HL-60/S4 treated with retinoic acid at 250 ng/mL for 4 days and 3 days (cell line): ENCODE data around the gene METRNL.

Experiments
- in situ Hi-C: fragments of 300-500 bp; cut with MboI; formaldehyde crosslinking; loops from 2 replicates; pipeline ENCODE4 v1.7.0; 2022; ENCODE audit warnings: low sequenced_read_pairs

The METRNL gene

DNA sequence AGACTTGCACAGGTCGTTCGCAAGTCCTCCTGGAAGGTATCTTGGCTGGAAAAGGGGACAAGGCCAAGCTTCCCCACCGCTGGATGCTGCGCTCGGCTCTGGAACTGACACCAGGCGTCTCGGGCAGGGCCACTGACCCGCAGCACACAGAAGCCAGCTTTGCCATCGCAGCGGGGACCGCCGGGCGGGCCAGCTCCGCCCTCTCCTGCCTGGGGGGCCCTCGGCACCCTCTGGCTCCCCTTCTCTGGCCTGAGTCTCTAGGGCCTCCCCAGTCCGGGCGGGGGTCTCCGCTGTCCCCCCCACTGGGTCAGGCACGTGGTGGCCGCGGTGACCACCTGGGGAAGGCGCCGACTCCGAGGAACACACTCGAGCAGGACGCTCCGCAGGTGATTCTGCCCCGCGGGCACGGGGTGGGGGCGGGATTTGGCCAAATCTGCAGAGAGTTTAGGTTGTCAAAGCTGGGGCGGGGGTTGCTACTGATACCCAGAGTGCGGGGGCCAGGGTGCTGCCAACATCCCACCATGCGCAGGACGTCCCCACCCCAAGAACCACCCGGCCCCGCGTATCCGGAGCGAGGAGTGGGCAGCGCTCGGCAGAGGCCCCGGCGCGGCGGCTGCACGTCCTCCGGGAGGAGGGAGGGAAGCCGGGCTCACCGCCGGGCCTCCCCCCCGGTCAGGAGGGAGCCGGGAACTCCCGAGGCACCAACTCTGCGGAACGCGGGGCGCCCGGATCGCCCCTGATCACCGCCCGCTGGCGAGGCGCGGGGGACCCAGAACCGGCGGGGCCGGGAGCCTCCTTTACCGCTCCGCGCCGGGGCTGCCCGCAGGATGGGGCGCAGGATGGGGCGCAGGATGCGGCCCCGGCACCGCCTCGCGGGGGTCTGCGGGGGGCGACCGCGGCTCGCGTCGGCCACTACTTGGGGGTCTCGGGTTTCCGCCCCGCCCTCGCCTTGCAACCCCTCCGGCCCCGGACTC, 744 bp upstream of the METRNL start:
- in situ Hi-C loops = no loop called here

DNA sequence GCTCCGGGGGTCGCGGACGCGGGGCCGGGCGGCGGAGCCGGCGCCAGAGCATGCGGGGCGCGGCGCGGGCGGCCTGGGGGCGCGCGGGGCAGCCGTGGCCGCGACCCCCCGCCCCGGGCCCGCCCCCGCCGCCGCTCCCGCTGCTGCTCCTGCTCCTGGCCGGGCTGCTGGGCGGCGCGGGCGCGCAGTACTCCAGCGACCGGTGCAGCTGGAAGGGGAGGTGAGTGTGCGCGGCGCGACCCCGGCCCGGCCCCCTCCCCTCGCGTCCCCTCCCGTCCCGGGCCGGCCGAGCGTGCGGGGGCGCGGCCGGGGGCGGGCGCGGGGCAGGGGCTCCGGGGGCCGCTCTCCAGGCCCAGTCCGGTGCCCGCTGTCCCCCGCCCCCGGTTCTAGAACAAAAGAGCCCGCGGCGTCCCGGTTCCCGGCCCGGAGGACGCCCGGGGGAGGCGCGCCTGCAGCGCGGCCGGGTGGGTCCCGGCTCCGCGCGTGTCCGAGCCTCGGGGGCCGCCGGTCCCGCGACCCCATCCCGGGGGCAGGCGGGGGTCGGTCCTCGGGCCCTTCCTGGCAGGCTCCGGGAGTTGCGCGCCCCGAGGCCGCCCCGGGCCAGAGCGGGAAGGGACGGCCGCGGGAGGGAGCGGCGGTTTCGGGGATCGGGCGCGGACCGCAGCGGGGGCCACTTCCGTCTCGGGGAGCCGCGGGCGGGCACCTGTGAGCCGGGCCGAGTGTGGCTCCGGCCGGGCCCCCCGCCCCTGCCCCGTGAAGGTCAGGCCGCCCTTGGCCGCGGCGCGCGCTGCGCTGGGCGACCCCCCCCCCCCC, 563 bp downstream of the METRNL start:
- in situ Hi-C loops = no loop called here

DNA sequence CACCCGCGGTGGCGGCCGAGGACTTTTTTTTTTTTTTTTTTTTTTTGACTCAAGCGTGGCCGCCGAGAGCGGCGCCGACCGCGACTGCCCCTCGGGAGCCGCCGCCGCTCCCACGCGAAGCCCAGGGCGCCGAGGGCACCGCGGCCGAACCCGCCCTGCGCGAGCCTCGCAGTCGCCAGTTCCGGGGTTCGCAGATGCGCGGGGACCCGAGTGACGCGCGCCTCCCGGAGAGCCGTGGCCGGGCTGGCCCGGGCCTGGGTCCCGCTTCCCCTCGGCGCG, 1.1 kb downstream of the METRNL start:
- in situ Hi-C loops = no loop called here

DNA sequence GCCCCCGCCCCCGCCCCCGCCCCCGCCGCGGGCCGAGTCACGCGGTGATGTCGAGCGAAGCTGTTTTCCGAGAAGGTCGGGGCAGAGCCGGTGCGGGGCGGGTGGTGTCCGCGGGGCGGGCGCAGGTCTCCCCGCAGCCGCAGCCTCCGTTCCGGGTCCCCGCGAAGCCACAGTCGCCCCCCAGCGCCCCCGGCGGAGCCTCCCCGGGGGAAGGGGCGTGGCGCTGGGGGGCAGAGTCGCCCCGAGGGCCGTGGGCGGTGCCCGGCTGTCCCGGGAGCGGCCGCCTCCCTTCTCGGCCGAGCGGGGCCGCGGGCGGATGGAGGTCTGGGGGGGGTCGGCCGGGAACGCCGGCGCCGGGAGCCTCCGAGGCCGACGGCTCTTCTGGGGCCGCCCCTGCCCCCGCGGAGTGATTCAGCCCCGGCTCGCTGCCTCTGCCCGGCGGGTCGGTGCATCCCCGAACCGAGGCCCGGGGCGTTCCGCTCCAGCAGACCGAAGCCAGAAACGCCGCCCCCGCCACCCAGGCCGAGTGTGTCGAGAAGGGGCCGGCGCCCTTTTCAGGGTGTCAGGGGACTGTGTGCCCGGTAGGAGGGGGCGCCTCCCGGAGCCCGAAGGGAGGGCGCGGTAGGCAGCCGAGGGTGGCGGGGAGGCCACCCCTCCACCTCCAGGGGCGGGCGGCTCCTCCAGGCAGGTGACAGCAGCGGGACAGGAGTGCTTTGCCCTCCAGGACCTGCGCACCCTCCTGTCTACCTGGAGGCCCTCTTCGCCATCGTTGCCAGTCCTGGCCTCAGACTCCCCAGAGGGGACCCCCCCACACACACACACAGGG, 1.7 kb downstream of the METRNL start:
- in situ Hi-C loops = no loop called here

DNA sequence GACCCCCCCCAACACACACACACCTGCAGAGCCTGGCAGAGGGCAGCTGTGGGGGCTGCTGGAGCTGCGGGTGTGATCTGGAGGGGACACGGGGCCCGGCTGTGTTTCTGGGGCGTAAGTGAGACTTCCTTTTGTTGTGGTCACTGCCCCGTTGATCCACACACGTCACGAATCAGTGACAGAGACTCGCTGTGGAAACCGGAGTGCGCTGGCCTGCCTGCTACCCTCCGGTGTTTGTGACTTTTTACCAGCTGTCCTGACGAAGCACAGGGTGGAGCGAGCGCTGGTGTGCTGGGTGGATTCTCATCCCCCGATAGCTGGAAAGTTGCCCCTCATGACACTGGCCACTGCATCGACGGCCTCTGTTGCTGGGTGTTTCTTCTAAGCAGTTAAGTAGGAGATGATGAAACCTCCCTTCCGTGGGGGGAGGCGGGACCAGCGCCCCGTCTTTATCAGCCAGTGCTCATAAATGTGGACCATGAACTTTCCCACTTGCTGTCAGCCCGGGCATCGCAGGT, 2.3 kb downstream of the METRNL start:
- in situ Hi-C loops = no loop called here

DNA sequence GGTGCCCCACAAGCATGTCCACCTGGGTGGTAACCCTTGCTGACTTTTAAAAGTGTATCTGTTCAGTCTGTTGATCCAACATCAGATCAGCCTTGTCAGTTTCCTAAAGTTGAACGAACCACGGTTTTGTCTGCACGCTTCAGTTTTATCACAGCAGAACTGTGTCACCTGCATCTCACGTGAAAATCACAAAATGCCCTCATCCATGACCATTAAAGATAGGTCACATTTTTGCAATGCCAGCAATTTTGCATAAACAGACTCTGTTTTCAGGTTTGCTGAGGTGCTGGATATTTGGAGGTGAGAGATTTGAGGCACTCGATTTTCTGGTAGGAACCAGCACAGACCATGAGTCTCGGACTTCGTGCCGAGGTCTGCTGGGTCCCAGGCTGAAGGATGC, 3.0 kb downstream of the METRNL start:
- in situ Hi-C loops = no loop called here

DNA sequence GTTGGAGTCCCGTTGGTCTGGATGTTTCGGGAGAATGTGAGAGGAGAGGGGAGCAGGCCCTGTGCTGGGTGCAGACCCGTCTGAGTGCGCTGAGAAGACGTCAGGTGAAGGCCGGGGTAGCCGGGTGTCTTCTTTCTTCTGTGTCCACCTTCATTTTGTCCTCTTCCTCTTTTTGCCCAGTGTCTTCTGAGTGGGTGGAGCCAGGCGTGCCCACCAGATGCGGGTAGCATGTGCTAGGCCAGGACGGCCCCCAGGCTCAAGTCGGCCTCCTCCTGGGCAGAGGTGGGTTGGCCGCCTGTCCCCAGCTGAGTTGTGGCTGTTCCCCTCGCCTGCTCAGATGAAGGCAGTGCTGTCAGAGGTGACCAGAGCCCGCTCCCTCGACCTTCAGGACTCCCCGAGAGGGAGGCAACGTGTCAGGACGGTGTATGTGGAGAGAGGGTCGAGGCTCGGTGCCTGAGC, 3.5 kb downstream of the METRNL start:
- in situ Hi-C loops = no loop called here

DNA sequence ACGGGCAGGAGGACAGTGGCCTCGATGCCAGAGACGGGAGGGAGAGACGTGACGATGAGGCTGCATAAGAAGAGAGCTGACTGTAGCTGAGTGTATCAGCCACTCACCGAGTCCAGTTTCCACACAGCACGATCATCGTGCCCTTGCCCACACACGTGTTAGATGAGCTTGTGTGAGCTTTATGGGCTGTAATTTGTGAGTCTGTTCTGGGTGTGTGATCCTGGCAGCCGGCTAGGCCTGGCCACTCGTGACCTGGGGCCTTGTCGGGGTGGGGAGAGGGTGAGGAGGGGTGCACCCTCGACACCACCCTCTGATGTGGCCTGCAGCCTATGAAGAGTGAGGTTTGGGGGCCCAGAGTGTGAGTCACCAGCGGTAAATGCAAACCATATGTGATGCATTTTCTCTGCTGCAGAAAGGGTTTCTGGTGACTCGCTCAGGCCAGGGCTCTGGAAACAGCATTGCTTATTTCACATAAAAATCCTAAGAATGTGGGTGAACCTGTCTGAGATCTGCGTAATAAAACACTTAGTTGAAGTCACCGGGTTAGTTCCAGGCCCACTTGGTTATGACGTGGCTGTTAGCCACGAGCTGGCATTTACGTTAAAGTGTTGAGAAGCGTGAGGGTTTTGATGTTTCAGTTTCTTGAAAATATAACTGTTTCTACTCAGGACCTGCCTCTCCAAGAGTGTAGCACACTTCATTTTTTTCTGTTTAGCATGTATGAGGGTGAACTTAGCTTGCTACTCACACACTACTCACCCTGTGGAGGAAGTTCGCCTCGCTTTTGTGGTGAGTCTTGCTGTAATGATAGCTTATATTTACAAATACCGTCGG, 4.2 kb downstream of the METRNL start:
- in situ Hi-C loops = no loop called here

DNA sequence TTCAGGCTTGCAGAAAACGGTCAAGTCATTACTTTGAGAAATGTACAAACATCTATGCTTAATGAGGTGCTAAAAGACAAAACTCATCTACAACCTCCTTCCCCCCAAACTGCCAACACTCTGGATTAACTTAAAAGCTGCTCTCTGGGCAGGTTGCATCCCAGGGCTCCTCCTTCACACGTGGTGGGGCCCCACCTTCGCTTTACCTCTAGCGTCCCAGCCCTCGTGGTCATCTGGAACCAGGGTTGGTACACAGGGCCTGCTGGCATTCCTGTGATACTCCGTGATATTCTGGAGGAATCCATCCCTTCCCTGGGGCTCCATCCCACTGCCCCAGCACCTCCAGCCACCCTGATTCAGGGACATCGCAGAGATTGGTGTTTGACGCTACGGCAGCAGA, 4.8 kb downstream of the METRNL start:
- in situ Hi-C loops = no loop called here

DNA sequence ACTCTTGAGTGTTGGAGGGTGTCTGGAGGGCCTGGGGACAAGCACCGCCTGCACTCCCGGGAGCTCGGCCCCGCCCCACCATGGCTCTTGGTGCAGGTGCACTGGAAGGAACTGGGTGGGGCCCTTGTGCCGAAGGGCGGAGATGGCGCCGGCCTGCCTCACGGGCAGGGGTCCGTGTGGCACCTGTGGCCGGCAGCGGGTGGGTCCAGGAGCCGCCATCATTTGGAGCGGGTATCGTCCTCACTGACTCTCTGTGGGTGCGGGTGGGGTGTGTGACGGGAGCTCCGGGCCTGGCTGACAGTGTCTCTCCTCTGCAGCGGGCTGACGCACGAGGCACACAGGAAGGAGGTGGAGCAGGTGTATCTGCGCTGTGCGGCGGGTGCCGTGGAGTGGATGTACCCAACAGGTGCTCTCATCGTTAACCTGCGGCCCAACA, 5.2 kb downstream of the METRNL start:
- in situ Hi-C loops = no loop called here

DNA sequence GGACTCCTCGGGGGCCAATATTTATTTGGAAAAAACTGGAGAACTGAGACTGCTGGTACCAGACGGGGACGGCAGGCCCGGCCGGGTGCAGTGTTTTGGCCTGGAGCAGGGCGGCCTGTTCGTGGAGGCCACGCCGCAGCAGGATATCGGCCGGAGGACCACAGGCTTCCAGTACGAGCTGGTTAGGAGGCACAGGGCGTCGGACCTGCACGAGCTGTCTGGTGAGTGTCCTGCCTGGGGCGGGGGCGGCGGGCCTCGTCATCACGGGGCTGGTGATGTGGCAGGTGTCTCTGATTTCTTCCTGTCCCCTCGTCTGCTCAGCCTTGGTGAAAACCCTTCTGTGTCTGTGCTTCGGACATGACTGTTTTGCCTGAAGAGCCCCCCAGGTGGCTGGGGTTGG, 5.7 kb downstream of the METRNL start:
- in situ Hi-C loops = no loop called here

DNA sequence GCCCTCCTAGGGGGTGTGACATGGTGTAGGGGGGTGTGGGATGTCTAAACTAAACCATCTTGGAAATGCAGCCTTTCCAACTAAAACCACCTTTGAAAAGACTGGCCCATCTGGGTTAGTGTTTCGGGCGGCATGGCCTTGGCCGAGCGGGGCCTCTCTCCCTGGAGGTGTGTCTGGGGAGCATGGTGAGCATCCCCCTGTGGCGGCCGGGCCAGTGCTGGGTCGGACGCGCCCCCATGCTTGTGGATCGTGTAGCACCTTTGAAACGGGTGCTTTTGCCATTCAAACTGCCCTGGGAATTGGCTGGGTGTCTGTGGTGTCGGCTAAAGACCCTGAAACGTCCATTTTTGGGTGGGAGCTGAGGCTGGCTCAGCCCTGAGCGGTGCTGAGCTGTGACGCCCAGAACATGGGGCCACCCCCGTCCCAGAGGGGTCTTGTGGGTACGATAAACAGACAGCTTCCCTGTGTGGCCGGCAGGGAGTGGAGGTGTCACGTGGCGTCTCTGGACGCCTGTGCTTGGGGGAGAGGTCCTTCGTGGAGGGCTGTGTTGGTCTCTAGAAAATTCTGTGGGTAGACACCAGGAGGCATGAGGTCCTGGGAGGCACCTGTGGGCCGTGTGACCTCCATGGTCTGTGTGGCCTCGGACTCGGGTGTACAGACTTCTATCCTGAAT, 6.3 kb downstream of the METRNL start:
- in situ Hi-C loops = no loop called here

DNA sequence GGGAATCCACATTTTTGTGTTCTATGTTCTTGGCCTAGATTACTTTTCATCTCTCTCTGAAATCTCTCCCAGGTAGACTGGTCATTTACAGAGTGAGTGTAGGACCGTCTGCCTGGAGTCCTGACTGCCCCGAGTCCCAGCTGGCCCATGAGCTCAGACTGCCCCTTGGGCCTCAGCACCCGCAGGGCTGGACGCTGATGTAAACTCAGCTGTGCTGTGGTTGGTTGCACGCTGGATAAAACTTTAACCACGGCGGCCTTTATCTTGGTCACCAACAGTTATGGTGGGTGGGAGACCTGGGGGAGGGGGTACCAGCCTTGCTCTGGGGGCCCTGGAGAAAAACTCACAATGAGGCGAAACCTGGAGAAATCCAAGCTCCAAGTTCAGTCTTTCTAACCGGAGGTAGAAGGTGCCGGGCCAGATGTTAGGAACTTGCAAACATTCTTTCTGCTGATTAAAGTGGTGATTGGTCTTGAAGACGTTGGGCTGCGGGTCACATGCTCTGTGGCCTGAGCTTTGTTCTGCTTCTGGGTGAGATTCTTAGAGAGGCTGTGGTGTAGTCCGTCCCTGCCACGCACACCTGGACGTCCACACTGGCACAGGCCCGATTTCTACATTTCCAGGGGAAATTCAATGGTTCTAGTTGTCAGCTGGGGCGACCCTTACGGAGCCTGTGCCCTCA, 6.9 kb downstream of the METRNL start:
- in situ Hi-C loops = no loop called here

DNA sequence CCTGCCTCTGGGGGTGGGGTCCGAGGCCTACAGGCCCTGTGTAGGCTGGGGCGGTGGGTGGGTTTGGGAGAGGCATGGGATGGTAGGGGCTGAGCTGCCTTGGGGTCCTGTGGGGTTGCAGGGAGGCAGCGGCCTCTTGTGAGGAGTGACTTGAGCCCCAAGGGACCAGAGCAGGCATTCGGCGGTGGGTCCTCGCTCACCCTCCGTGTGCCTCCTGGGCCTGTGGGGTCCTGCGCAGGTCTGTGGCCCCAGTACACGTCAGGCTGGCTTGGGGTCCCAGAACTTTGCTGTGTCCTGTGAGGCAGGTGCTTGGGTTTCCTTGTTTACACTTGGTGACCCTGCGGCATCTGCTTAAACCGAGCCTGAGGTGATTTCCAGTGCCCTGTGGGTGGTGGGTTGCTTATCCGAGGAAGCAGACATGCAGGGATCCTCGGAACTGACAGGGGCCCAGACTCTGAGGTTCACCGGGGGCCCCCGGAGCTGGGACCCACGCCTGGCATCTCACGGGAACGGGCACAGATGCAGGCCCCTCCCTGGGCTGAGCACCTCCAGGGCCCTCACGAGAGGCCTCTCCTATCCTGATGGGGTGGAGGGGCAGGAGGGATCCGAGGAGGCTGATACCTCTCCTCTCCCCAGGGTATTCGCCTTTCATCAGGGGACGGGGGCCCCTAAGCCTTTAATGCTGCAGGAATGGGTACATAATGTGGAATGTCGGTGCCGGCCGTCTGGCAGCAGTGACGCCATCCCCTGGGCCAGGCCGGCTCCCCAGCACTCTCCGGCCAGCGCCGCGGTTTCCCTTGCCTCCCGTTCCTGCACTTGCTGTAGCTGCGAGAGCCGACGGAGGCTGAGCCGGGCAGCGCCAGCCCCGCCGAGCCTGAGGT, 7.7 kb downstream of the METRNL start:
- in situ Hi-C loops = no loop called here

DNA sequence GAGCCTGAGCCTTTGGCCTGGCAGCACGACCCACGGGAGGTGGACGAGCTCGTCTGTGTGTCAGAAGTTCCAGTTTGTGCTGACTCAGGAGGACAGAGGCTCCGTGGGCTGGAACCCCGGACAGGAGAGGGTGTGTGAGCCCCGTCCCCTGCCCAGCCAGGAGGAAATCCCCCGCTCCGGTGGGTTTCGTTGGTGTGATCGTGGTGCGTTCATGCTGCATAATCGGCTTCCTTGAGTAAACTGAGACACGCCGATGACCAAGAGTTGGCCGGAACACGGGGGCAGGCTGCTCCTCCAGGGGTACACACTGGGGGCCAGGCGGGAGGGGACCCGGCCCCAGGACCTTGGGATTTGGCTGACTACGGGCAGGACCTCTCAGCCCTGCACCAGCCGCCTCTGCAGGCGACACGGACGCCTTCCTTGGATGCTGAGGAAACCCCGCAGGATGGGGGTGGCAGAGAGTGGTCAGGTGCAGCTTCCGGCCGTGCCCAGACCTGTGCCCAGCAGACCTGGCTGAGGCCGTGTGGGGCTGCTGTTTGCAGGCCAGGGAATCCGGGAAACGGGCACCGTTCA, 8.5 kb downstream of the METRNL start:
- in situ Hi-C loops = no loop called here

DNA sequence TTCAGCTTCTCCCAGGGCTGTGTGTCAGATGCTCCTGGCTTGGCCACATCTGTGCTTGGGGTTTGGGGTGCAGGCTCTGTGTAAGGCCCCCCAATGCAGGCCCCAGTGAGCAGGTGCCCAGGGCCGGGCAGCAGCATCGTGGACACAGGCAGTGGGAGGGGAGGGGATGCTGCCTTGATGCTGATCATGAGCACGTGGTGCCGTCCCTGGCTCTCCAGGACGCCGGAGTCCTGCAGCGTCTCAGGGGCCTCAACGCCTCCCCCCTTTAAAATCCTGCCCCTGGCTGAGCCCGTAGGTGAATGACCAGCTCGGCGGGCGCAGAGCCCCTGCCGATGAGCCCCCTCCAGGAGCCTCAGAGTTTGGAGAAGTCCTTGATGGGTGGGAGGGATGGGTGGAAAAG, 9.0 kb downstream of the METRNL start:
- in situ Hi-C loops = no loop called here

DNA sequence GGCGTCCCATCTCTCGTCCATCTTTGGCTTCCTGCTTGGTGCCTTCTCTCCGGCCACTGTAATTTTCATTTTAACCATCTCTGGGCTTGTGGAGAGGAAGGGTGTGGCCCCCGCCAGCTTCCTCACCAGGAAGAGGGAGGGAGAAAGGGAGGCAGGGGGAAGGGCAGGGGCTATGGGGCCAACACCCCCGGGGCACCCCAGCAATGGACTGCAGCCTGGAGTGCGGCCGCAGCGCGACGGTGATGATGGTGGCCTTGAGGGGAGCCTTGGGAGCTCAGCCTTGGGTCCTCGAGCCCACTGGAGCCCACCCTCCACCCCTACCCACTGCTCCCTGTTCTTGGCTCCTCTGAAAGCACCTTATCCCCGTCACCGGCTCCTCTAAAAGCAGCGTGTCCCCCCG, 9.5 kb downstream of the METRNL start:
- in situ Hi-C loops = no loop called here
